Activated T-cell treated with anti-CD3 and anti-CD28 coated beads for 24 hours (primary cell): ENCODE measurements around the gene AMIGO3.
A peak's percentile ranks its signal among the peaks of the same experiment; 100 is the strongest.
"Not testable (repeated sequence)": the region's sequence is repeated elsewhere in the genome, so short reads cannot be mapped to it uniquely, and the experiment has no call there.

Experiments used
- DNase-seq: peaks from one replicate; pipeline ENCODE4 v3.0.0-alpha.2; 2020; ENCODE audit warnings: low read depth

AMIGO3 gene

DNA sequence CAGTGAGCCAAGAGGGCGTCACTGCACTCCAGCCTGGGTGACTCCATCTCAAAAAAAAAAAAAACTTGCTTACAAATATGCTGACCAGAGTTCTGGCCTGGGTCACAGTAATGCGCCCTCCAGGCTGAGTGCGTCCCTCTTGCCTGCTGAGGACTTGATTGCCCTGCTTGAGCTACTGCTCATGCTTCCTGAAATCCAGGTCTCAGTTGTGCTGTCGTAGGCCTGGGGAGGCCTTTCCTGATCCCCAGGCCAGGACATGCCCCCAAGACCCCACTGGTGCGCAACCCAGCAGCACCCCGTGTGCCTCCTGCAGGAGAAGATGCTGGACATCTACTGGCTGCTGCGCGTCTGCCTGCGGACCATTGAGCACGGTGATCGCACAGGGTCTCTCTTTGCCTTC, 7.3 kb downstream of the AMIGO3 start:
- no peak for DNase-seq

DNA sequence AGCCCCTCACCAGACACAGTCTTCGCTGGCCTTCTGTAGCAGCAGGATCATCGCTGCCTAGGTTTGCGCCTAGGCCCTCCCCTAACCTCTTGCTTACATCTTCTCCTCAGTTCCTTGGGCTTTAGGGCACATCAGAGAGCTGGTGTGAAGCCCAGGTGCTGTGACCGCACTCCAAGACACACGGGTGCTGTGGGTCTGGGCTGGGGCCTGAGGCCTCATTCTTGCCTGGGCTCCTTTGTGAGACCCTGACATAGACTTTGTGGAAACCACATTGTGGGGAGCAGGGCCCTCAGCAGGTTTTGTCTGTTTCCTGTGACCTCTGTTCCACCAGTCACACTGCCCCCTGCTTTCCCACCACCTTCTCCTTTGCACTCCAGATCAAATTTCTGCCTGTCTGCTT, 8.0 kb downstream of the AMIGO3 start:
- no peak for DNase-seq

DNA sequence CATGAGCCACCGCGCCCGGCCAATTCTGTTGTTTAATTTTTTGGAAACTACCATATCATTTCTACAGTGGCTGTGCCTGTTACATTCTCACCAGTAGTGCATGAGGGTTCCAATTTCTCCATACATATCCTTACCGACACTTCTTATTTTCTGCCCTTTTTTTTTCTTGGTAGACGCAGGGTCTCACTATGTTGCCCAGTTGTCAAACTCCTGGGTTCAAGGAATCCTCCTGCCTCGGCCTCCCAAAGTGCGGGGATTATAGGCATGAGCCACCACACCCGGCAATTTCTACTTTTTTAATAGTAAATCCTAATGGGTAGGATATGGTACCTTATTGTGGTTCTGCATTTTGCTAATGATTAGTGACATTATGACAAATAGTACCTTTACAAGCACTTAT, 9.6 kb downstream of the AMIGO3 start:
- no peak for DNase-seq

DNA sequence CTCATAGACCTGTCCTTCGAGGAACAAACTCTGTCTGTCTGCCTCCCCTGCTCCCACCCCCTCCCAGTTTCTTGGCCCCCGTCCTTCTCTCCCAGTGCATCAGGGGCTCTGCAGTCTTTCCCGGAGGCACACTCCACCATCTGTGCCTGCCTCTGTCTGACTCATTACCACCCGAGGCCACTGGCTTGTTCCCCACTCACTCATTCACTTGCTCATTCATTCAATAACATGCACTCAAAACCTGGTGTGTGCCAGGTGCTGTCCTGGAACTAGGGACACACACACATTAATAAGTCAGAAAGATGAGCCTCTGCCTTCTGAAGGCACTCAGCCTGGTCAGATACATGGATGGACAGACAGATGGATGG, 12.4 kb downstream of the AMIGO3 start:
- no peak for DNase-seq

DNA sequence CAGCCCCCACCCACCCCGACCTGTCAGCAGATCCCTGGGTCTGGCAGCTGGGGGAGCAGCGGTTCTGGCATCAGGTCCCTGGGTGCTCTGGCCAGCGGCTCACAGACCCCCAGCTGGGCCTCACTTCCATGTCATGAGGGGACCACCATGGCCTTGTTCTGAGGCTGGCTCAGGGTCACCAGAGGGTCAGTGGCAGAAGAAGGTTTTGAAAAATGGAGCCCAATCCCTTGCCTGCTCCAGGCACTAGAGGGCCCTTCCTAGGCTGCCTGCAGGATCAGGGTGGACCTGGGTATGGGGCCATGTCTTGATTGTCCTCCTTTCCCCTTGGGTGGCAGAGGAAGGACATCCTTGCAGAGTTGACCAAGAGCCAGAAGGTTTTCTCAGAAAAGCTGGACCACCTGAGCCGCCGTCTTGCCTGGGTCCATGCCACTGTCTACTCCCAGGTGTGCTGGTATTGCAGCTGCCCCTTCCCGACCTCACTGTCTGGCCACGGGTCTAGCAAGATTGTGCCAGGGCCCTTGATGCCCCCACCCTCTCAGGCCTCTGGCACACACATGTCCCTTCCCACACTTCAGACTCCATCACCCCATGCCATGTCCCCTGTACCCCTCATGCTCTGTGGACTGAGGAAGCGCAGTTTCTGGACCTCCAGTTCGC, 12.9 kb downstream of the AMIGO3 start:
- DNase-seq: no peak

DNA sequence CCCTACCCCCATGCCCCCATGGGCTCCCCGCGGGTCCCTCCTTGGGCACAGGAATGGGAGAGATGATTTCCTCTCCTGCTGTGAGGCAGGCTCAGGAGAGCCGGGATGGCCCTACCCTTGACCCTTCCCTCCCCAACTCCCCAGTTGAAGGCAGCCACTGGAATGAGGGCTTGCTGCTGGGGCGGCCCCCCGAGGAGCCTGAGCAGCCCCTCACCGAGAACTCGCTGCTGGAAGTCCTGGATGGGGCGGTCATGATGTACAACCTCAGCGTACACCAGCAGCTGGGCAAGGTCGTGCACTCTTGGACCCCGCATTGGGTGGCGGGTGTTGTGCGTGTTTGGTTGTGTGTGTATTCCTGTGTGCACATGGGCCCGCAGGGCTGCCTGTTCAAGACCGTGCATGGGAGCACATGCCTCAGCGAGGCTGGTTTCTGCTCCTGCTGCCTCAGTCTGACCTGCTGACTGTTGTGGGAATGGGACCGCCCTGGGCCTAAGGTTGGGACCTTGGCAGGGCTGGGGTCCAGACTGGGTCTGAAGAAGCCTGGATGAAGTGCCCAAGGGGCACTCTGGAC, 14.0 kb downstream of the AMIGO3 start:
- no peak for DNase-seq

DNA sequence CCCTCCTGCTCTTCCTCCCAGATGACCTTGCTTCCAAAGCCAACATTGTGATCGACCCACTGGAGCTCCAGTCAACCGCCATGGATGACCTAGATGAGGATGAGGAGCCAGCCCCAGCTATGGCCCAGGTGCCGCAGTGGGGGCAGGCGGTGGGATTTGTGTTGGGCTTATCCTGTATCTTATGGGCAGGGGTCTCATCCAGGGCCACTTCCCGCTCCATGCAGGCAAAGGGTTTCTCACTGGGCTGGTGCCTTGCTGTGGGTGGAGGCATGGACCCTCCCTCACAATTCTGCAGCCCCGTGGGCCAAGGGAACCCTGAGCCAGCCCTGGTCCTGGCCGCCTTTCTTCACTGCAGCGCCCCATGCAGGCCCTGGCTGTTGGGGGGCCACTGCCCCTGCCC, 14.9 kb downstream of the AMIGO3 start:
- DNase-seq: no peak

DNA sequence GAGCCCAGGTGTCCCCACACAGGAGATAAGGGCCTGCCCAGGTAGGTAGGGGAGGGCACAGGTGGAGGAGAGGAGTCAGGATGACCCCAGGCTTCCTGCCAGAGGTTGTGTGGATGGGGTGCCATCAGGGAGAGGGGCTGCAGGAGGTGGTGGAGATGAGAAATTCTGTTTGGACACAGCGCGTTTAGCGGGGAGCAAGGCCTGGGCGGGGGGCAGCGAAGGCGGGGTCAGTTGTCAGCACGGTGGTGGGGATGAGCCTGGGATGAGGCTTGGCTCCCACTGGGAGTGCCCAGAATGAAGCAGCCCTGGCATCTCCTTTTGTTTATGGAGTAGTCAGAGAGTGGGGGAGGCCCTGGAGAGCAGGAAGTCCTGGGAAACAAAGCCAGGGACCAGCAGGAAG, 15.5 kb downstream of the AMIGO3 start:
- no peak for DNase-seq

DNA sequence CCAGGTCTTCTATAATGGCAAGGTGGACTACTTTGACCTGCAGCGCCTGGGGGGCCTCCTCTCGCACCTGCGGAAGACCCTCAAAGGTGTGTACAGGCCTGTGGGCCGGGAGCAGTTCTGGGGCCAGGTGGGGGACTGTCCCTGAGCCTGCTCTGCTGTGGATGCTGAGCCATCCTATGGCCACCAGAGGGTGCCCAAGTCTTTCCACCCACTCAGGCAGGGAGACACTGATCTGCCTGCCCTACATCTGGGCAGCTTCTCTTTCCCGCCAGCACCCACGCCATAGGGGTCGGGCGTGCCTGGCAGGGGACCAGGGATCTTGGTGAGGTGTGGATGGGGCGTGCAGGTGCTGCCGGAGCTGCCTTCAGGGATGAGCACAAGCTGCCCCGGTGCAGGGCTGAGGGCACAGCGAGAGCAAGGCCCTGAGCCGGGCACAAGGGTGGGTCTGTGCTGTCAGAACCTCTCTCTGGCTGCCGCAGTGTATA, 16.0 kb downstream of the AMIGO3 start:
- peak; percentile 51 for DNase-seq

DNA sequence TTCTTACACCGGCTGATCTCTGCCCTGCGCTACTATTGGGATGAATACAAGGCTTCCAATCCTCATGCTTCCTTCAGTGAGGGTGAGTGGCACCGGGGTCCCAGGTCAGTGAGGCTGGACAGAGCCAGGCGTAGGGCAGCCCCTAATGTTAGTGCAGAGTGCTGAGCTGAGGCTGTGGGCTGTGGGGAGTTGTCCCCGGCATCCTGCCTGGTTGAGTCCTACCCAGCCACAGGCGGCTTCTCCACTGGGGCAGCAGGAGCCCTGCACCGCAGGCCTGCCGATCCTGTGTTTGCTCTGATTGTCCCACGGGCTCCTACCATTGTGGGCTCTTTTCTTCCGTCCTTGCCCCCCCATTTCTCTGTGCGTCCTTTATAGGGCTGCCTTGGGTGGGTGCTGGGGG, 16.8 kb downstream of the AMIGO3 start:
- no peak for DNase-seq

DNA sequence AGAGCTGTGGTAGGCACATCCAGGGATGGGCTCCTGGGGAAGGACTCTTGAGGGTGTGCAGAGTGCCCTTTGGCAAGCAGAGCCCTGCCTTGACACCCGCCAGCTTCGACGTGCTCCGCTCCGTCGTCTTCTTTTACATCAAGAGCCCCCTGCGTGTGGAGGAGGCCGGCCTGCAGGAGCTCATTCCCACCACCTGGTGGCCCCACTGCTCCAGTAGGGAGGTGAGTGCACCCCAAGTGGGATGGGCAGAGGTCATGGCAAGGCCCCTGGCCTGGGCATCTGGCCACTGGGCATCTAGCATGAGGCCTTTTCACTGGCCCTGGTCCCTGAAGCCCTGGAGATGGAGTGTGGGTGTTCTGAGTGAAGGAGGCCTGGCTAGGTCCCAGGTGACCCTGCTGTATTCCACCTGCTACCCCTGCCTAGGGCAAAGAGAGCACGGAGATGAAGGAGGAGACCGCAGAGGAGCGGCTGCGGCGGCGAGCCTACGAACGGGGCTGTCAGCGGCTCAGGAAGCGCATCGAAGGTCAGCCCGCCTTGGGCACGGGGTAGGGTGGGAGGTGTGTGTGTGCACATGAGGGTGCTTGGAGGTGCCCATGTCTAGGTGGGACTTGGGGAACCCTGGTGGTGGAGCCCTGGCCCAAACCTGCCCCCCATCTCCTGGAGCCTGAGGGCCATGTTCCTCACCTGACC, 18.0 kb downstream of the AMIGO3 start:
- DNase-seq: no peak

DNA sequence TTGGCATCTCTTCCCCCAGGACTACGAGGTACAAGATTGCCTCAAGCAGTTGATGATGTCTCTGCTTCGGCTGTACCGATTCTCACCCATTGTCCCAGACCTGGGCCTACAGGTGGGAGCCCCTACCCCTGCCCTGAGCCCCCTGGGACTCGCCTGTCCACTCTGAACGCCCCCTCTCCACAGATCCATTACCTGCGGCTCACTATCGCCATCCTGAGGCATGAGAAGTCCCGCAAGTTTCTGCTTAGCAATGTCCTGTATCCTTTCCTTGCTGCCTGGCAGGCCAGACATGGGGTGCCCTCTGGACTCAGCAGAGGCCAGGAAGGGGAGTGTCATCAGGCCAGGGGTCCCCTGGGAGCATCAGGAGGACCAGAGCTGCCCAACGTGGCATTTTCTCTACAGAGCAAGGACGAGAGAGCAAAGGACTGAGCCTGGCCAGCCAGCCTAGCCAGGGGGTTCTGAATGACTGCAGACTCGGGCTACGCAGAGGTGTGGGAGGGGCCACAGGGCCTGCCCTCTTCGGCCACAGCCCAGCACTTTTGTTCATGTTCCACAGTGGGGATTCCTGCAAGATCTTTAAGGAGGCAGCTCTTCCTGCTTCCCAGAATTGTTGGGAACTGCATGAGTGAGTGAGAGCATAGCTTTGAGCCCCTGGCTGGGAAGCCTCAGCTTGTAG, 18.9 kb downstream of the AMIGO3 start:
- no peak for DNase-seq

DNA sequence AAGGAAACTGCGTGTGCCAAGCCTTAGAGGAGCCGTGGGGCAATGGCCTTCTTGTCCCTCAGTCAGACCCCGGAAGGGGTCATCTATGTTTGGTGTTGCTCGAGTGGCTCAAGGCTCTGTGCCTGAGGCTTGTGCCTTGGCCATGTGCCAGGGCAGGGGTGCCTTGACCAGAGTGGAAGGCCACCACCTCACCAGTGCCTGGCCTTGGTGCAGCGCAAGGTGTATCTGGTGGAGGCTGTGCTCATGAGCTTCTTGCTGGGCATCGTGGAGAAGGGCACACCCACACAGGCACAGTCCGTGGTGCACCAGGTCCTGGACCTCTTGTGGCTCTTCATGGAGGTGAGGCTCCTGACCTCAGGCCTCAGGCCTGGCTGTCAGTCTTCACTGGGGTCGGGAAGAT, 19.5 kb downstream of the AMIGO3 start:
- no peak for DNase-seq

DNA sequence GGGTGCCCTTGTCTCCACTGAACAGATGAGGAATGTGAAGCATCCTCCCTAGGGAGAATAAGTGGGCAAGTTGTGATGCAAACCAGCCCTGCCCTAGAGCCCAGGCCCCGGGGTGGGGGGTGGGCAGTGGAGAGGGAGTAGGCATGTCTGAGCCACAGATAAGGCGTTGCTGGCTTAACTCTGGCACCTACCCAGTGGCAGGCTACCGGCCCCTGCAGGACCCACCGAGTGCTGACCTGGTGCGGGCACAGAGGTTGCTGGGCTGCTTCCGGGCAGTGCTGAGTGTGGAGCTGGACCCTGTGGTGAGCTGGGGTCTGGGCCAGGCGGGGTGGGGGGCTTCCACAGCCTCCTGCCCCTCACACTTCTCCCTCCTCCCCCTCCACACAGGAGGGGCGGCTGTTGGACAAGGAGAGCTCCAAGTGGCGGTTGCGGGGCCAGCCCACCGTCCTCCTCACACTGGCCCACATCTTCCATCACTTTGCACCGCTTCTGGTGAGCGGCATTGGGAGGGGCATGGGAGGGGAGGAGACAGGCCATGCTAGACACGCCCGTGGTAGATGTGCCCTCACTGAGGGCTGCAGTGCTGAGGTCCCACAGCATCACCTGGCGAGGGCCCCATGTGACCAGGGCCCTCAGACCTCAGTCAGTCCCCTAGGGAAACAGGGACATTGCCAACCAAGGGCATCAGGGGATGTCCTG, 20.1 kb downstream of the AMIGO3 start:
- DNase-seq: no peak

DNA sequence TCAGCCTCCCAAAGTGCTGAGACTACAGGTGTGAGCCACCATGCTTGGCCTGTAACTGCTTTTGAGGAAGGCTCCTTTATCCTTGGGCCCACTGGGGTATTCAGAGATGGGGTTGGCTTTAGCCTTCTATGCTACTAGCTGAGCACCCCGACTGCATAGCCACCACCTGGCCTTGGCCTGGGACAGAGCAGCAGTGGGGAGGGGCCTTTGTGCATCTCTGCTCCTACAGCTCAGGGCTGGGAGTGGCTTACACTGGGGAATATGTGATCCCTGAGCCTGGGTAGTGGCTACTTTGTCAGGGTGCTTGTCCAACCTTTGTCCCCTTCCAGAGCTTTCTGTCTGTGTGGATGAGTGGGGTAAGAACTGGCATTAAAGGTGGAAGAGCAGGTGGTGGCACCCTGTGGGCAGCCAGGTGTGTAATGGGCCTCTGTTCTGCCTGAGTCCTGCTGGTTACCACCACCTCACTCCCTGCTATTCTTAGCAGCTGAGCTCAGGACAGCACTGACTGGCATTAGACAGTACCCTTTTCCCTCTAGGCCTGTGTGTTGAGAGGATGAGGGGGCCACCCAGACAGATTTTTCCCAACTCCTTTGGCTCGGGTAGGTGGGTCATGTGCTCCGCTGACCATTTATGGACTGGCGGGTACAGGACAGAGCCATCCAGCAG, 24.0 kb downstream of the AMIGO3 start:
- DNase-seq: not testable (repeated sequence)

DNA sequence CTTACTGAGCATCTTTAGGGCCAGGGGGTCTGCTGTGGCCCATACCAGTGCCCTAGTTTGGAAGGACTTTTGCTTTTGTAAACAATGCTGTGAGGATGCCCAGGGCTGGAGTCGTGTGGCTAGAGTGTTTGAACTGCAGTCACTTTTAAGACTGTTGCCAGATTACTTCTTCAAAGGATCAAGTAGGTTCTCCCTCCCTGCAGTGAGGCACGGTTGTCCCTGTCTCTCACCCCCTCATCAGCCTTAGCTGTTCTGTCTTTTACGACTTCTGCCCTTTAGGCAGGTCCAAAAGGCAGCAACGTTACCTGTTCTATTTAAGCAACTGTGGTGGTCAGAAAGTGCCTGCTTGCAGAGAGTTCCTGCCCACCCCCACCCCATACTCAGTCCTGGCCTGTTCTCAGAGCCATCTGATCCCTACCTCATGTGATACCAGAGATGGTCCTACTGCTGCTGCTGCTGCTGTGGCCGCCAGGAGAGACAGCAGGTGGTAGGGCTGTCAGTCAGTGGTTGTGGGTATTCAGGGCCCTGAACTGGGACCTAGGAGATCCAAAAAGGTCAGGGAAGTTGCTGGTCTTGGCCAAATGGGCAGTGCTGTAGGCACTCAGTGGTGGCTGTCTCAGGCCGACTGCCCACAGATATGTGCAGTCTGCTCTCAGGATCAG, 24.9 kb downstream of the AMIGO3 start:
- not testable (repeated sequence) for DNase-seq

DNA sequence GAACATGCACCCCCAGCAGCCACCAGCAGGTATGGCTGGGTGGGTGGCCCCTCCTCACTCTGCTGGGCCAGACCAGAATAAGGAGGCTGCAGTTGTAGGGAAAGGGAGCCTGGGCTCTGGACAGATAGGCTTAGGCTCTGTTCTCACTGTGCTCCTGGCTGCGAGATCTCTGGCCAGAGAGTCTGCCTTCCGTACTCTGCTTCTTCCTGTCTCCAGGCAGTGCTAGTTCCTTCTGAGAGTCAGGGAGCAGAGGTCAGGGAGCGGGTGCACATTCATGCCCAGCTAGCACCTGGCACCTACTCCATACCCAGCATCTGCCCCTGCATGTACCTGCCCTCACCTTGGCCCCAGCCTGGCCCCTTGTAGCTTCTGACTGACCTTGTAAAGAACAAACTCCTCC, 28.0 kb downstream of the AMIGO3 start:
- not testable (repeated sequence) for DNase-seq

DNA sequence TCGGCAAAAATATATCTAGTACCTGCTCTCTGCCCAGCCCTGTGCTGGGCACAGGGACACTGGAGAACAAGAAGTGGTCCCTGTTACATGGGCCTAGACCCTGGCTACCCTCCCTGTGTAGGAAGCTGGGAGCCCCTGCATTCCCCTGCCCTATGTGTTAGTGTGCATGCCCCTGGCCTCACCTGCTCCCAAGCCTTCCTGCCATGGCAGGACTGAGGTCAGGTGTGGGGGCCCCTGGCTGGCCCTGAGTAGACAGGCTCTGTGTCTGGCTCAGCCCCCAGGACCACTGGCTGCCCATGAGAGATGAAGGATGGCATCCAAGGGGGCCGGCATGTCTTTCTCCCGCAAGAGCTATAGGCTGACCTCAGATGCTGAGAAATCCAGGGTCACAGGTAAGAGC, 28.6 kb downstream of the AMIGO3 start:
- DNase-seq: not testable (repeated sequence)

DNA sequence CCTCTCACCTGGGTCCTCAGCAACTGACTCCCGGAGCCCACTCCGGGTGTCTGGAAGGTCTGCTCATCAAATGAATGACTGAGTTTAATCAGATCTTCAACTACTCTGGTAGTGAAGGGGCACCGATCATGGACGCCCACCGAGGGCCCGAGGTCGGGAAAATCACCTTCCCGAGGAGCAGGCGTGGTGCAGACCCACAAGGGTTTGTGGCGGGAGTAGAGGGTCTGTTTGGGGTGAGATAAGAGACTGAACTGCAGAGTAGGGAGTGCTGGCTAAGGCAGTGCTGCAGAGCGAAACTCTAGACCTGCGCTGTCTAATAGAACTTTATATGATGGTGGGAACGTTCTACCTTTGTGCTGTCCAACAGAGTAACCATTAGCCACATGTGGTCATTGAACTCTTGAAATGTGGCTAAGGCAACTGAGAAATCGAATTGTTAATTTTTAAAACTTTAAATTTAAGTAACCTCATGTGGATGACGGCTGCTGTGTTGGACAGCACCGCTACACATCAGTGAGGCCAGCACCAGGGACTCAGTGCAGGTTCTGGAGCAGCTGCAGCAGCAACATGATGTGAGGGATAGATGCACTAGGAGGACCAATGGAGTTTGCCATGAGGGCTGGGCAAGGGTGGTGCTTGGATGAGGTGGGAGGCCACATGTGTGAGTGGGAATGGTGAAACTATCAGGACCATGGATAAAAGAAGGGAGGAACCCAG, 29.4 kb downstream of the AMIGO3 start:
- DNase-seq: not testable (repeated sequence)

DNA sequence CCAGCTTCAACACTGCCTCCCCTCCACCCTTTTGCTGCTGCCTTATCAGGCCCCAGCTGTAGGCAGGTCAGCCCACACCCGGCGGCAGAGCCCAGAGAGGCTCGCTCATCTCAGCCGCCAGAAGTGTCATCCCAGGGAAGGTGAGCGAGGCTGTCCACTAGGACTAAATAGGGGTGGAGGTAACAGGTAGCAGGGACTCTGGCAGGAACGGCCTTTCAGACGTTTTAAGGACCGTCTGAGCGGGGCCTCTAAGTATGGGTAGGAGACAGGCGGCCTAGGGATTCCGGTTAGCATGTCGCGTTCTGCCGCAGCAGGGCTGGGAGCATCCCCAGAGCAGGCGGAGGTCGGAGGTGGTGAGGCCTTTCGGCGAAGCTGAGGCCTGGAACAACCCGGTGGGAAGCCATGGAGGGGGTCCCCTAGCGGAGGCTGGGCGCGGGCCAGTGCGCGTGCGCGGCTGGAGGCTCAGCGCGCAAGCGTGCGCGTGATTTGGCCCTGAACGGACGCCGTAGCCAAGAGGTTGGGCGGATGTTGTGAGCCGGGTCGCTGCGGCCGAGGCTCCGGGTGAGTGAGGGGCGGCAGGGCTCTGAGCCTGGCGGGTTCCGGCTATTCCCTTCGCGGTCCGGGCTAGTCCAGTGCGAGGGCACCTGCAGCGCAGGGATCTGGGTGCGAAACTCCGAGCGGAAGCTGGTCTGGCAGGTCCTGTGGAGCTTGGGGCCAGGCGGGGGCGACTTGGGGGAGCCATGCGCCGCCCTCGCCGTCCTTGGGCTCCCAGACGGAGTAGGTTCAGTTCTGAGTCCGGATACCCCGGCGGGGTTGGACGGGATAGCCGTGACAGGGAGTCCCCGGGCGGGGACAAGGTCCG, 30.2 kb downstream of the AMIGO3 start, which contains the start of the genes MST1 and RNF123:
MST1 (minus strand) TSS at position 429 of the 862 bp plus-strand sequence. CDS start 783 bp downstream, outside the sequence.
RNF123 (plus strand) TSS at position 512 of the 862 bp plus-strand sequence. CDS start 1,609 bp downstream, outside the sequence.
- DNase-seq: peak; percentile 90
